Measurements from ENCODE around the gene BMPR2. TPM values are rescaled to one million over a fixed set of nuclear protein-coding genes. Genes with fewer than 3 reads are reported as not detected.
A peak's percentile ranks its signal among the peaks of the same experiment; 100 is the strongest.
"Not testable (repeated sequence)": the region's sequence is repeated elsewhere in the genome, so short reads cannot be mapped to it uniquely, and the experiment has no call there.

BMPR2 gene
- polyA plus RNA-seq, 1 donor: 25.4 TPM

DNA sequence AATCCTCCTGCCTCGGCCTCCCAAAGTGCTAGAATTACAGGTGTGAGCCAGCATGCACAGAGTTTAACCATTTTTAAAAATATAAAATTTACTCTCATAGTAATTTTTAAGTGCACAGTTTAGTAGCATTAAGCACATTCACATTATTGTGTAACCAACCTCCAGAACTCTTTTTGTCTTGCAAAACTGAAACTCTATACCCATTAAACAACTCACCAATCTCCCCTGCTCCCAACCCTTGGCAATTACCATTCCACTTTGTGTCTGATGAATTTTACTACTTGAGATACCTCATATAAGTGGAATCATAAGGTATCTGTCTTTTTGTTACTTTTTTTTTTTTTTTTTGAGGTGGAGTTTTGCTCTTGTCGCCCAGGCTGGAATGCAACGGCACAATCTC, 112.5 kb downstream of the BMPR2 start:
- Histone ChIP-seq H3K4me1 (ENCODE audit: control insufficient read depth, insufficient read depth, low read length) (no peaks in the 10 kb centered on the region), H3K27me3 (ENCODE audit: control insufficient read depth, insufficient read depth, low read length) (no peaks in the 10 kb centered on the region), H3K4me3 (ENCODE audit: low read length) (no peak overlapping the region), H3K27ac (ENCODE audit: low read length) (no peak overlapping the region), H3K36me3 (ENCODE audit: control insufficient read depth, insufficient read depth, low read length) (peaks cover 6% of the 10 kb centered on the region), H3K9me3 (ENCODE audit: control insufficient read depth, low read depth, low read length) (no peaks in the 10 kb centered on the region)
- WGBS (ENCODE audit: insufficient coverage, low lambda C conversion rate): no CpG with 5 or more reads among the region's 3 CpGs
- no peak for DNase-seq

DNA sequence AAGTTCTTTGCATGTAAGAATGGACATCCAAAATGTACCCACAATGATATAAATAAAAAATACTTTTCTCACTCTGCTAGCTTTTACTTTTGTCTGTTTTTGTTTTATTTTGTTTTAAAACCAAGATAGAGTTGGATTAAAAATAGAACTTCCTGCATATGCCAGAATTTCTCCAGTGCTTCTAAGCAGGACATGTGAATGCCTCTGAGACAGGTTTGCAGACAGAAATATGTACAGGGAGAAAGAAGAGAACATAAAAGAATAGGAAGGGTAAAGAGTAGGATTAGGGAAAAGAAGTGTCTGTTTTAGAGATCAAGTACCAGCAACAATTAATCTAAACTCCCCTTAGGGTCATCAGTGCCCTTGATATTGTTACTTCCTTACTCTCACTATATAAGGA, 114.4 kb downstream of the BMPR2 start:
- Histone ChIP-seq H3K36me3 (ENCODE audit: control insufficient read depth, insufficient read depth, low read length) (peaks cover 4% of the 10 kb centered on the region), H3K27me3 (ENCODE audit: control insufficient read depth, insufficient read depth, low read length) (no peaks in the 10 kb centered on the region), H3K4me3 (ENCODE audit: low read length) (no peak overlapping the region), H3K27ac (ENCODE audit: low read length) (no peak overlapping the region), H3K9me3 (ENCODE audit: control insufficient read depth, low read depth, low read length) (no peaks in the 10 kb centered on the region), H3K4me1 (ENCODE audit: control insufficient read depth, insufficient read depth, low read length) (no peaks in the 10 kb centered on the region)
- DNase-seq: no peak

DNA sequence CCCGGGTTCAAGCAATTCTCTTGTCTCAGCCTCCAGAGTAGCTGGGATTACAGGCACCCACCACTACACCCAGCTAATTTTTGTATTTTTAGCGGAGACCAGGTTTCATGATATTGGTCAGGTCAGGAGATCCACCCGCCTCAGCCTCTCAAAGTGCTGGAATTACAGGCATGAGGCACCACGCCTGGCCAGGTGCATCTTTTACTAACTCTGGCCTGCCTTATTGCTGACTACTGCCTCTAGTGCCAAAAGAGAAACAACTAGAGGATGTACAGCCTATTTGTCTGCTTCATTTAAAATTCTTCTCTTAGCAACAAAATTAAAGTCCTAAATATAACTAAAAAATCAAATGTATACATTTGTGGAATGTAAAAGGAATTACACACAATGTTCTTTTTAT, 115.4 kb downstream of the BMPR2 start:
- no peaks in the 10 kb centered on the region for H3K9me3 ChIP-seq (ENCODE audit: control insufficient read depth, low read depth, low read length)
- H3K27ac ChIP-seq (ENCODE audit: low read length): no peak overlapping the region
- no peaks in the 10 kb centered on the region for H3K27me3 ChIP-seq (ENCODE audit: control insufficient read depth, insufficient read depth, low read length)
- WGBS (ENCODE audit: insufficient coverage, low lambda C conversion rate): no CpG with 5 or more reads among the region's 4 CpGs
- H3K4me3 ChIP-seq (ENCODE audit: low read length): no peak overlapping the region
- DNase-seq: no peak
- H3K4me1 ChIP-seq (ENCODE audit: control insufficient read depth, insufficient read depth, low read length): no peaks in the 10 kb centered on the region
- peaks cover 4% of the 10 kb centered on the region for H3K36me3 ChIP-seq (ENCODE audit: control insufficient read depth, insufficient read depth, low read length)

DNA sequence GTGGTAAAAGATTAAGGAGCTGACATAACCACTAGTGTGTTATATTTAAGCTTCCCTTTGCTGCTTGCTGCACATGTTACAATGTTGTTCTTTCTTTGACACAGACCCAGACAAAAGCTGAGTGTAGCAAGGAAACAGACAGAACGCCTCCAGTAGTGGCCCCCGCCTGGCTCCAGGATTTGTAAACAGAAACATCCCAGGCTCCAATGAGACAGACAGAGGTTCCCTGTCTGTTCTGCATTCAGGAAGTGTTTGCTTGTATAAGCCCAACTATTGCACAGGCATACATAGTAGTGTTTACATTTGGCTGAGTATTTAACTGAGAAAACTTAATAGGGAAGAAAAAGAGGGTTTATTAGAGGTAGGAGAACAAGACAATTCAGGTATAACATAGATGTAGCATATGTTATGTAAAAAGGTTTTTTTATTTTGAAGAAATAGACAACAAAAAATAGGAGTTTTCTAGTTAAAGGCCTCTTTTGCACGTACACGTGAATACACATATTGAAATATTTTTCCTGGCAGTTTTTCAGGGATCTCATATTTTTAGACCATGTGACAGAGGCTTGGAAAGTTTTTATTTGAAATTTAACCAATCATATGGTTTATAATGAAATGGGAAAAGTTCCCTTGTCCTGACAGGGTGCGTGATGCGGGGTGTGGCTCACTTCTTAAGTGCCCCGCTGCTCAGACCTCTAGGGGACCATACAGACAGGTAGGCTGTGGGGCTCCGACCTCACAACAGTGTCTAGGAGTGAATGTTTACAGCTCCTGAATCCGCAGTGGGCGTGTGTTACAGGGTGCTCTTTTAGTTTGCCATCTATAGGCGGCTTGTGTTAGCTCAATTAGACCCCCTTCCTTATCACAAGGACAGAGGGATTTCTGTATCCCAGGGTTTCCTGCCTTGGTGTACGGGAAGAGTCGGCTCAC, 118.4 kb downstream of the BMPR2 start:
- H3K9me3 ChIP-seq (ENCODE audit: control insufficient read depth, low read depth, low read length): no peaks in the 10 kb centered on the region
- H3K4me1 ChIP-seq (ENCODE audit: control insufficient read depth, insufficient read depth, low read length): no peaks in the 10 kb centered on the region
- H3K36me3 ChIP-seq (ENCODE audit: control insufficient read depth, insufficient read depth, low read length): peaks cover 4% of the 10 kb centered on the region
- no peaks in the 10 kb centered on the region for H3K27me3 ChIP-seq (ENCODE audit: control insufficient read depth, insufficient read depth, low read length)
- DNase-seq: peak; percentile 45 to 61
- no peak overlapping the region for H3K27ac ChIP-seq (ENCODE audit: low read length)
- no CpG with 5 or more reads among the region's 13 CpGs for WGBS (ENCODE audit: insufficient coverage, low lambda C conversion rate)
- H3K4me3 ChIP-seq (ENCODE audit: low read length): no peak overlapping the region

DNA sequence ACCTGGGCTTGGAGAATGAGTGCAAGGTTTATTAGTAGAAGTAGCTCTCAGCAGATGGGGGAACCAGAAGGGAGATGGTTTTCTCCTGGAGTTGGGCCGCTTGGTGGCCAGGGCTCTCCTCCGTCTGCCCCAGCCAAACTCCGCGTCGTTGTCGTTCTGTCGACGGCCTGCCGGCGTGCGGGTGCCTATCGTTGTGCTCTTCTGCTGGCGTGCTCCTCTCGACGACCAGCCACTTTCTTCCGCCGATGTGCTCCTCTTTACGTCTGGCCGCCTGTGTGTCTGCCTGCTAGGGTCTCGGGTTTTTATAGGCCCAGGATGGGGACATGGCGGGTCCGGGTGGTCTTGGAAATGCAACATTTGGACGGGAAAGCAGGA, 119.1 kb downstream of the BMPR2 start:
- H3K4me3 ChIP-seq (ENCODE audit: low read length): no peak overlapping the region
- no CpG with 5 or more reads among the region's 23 CpGs for WGBS (ENCODE audit: insufficient coverage, low lambda C conversion rate)

DNA sequence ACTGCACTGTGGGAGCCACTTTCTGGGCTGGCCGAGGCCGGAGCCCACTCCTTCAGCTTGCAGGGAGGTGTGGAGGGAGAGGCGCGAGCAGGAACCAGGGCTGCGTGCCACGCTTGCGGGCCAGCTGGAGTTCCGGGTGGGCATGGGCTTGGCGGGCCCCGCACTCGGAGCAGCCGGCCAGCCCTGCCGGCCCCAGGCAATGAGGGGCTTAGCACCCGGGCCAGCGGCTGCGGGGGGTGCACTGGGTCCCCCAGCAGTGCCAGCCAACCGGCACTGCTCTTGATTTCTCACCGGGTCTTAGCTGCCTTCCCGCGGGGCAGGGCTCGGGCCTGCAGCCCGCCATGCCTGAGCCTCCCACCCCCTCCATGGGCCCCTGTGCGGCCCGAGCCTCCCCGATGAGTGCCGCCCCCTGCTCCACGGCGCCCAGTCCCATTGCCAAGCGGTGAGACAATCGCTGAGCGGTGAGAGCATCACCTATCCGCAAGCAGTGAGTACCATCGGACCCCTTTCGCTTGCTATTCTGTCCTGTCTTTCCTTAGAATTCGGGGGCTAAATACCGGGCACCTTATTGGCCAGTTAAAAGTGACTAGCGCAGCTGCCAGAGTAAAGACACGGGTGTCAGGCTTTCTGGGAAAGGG, 120.8 kb downstream of the BMPR2 start:
- not testable (repeated sequence) for H3K4me3 ChIP-seq (ENCODE audit: low read length); H3K9me3 ChIP-seq (ENCODE audit: control insufficient read depth, low read depth, low read length); H3K4me1 ChIP-seq (ENCODE audit: control insufficient read depth, insufficient read depth, low read length); DNase-seq; H3K27me3 ChIP-seq (ENCODE audit: control insufficient read depth, insufficient read depth, low read length); H3K27ac ChIP-seq (ENCODE audit: low read length); H3K36me3 ChIP-seq (ENCODE audit: control insufficient read depth, insufficient read depth, low read length)
- no CpG with 5 or more reads among the region's 38 CpGs for WGBS (ENCODE audit: insufficient coverage, low lambda C conversion rate)

More for the DNA sequence above, 119.1 kb downstream of the BMPR2 start:
- no peak overlapping the region for H3K27ac ChIP-seq (ENCODE audit: low read length)
- H3K9me3 ChIP-seq (ENCODE audit: control insufficient read depth, low read depth, low read length): no peaks in the 10 kb centered on the region
- no peaks in the 10 kb centered on the region for H3K36me3 ChIP-seq (ENCODE audit: control insufficient read depth, insufficient read depth, low read length)
- no peaks in the 10 kb centered on the region for H3K4me1 ChIP-seq (ENCODE audit: control insufficient read depth, insufficient read depth, low read length)
- H3K27me3 ChIP-seq (ENCODE audit: control insufficient read depth, insufficient read depth, low read length): no peaks in the 10 kb centered on the region
- DNase-seq: no peak

DNA sequence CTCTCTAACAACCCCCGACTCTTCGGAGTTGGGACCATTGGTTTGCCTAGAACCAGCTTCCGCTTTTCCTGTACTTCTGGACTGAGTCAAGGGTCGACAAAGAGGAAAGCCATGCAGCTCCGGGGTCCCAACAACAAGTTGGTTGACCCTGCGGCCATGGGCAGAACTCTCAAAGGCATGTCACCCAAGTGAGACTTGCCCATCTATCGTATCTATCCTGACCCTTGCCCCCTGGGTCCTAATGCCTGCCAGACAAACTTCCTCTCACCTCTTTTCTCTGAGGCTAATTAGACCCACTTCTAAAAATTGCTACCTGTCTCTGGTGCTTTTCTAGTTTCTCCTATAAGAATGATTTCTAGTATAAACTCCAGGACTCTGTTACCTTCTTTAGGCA, 121.3 kb downstream of the BMPR2 start:
- WGBS (ENCODE audit: insufficient coverage, low lambda C conversion rate): no CpG with 5 or more reads among the region's 7 CpGs
- not testable (repeated sequence) for H3K27ac ChIP-seq (ENCODE audit: low read length); H3K36me3 ChIP-seq (ENCODE audit: control insufficient read depth, insufficient read depth, low read length); H3K9me3 ChIP-seq (ENCODE audit: control insufficient read depth, low read depth, low read length); H3K27me3 ChIP-seq (ENCODE audit: control insufficient read depth, insufficient read depth, low read length); DNase-seq; H3K4me3 ChIP-seq (ENCODE audit: low read length); H3K4me1 ChIP-seq (ENCODE audit: control insufficient read depth, insufficient read depth, low read length)

DNA sequence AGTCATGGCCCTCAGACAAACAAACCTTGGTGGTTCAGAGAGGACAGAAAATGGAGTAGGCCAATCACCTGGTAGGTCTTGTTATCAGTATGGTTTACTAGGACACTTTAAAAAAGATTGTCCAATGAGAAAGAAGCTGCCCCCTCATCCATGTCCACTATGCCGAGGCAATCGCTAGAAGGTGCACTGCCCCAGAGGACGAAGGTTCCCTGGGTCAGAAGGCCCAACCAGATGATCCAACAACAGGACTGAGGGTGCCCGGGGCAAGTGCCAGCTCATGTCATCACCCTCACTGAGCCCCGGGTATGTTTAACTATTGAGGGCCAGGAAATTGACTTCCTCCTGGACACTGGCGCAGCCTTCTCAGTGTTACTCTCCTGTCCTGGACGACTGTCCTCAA, 123.7 kb downstream of the BMPR2 start:
- not testable (repeated sequence) for H3K27ac ChIP-seq (ENCODE audit: low read length); H3K4me1 ChIP-seq (ENCODE audit: control insufficient read depth, insufficient read depth, low read length); DNase-seq; H3K36me3 ChIP-seq (ENCODE audit: control insufficient read depth, insufficient read depth, low read length); H3K27me3 ChIP-seq (ENCODE audit: control insufficient read depth, insufficient read depth, low read length); H3K9me3 ChIP-seq (ENCODE audit: control insufficient read depth, low read depth, low read length); H3K4me3 ChIP-seq (ENCODE audit: low read length)
- no CpG with 5 or more reads among the region's 7 CpGs for WGBS (ENCODE audit: insufficient coverage, low lambda C conversion rate)

DNA sequence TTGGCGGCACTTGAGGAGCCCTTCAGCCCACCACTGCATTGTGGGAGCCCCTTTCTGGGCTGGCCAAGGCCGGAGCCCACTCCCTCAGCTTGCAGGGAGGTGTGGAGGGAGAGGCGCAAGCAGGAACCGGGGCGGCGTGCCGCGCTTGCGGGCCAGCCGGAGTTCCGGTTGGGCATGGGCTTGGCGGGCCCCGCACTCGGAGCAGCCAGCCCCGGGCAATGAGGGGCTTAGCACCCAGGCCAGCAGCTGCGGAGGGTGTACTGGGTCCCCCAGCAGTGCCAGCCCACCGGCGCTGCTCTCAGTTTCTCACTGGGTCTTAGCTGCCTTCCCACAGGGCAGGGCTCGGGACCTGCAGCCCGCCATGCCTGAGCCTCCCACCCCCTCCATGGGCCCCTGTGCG, 127.1 kb downstream of the BMPR2 start:
- H3K36me3 ChIP-seq (ENCODE audit: control insufficient read depth, insufficient read depth, low read length); H3K9me3 ChIP-seq (ENCODE audit: control insufficient read depth, low read depth, low read length); H3K4me1 ChIP-seq (ENCODE audit: control insufficient read depth, insufficient read depth, low read length); H3K27me3 ChIP-seq (ENCODE audit: control insufficient read depth, insufficient read depth, low read length); H3K27ac ChIP-seq (ENCODE audit: low read length); DNase-seq; H3K4me3 ChIP-seq (ENCODE audit: low read length): not testable (repeated sequence)
- no CpG with 5 or more reads among the region's 21 CpGs for WGBS (ENCODE audit: insufficient coverage, low lambda C conversion rate)

DNA sequence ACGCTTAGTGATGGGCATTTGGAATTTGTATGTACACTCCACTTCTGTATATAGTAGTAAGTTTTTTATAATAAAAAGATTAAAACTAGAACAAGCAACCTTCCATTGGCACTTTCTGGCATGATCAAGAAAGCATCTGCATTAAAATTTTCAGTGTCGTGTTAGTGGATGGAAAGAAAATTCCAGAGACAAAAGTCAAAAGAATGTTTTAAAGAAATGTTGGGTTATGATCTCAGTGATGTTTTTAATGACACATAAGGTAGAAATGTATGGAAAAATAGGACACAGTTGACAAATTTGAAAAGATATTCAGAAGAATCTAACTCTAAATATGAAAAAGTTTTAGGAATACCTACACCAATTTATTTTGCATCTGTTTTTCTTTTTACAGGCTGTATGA, 132.6 kb downstream of the BMPR2 start:
- Histone ChIP-seq H3K27ac (ENCODE audit: low read length) (no peak overlapping the region), H3K4me1 (ENCODE audit: control insufficient read depth, insufficient read depth, low read length) (no peaks in the 10 kb centered on the region)
- WGBS (ENCODE audit: insufficient coverage, low lambda C conversion rate): 88% methylated on average over 1 of the region's 2 CpGs

DNA sequence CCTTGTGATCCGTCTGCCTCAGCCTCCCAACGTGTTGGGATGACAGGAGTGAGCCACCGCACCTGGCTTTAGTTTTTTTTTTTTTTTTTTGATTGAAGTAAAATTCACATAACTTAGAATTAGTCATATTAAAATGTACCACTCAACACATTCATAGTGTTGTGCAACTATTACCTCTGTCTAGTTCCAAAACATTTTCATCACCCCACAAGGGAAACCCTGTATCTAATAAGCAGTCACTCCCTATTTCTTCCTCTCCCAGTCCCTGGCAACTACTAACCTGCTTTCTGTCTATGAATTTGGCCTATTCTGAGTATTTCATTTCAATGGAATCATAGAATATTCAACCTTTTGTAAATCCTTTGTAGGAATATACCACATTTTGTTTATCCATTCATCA, 134.8 kb downstream of the BMPR2 start:
- Histone ChIP-seq H3K27me3 (ENCODE audit: control insufficient read depth, insufficient read depth, low read length) (no peaks in the 10 kb centered on the region), H3K4me1 (ENCODE audit: control insufficient read depth, insufficient read depth, low read length) (no peaks in the 10 kb centered on the region), H3K27ac (ENCODE audit: low read length) (no peak overlapping the region), H3K4me3 (ENCODE audit: low read length) (no peak overlapping the region), H3K9me3 (ENCODE audit: control insufficient read depth, low read depth, low read length) (no peaks in the 10 kb centered on the region), H3K36me3 (ENCODE audit: control insufficient read depth, insufficient read depth, low read length) (peaks cover 2% of the 10 kb centered on the region)
- DNase-seq: no peak
- 60% methylated on average over 2 of the region's 3 CpGs for WGBS (ENCODE audit: insufficient coverage, low lambda C conversion rate)

More for the DNA sequence above, 132.6 kb downstream of the BMPR2 start:
- Histone ChIP-seq H3K4me3 (ENCODE audit: low read length) (no peak overlapping the region), H3K27me3 (ENCODE audit: control insufficient read depth, insufficient read depth, low read length) (no peaks in the 10 kb centered on the region), H3K9me3 (ENCODE audit: control insufficient read depth, low read depth, low read length) (no peaks in the 10 kb centered on the region), H3K36me3 (ENCODE audit: control insufficient read depth, insufficient read depth, low read length) (no peaks in the 10 kb centered on the region)
- no peak for DNase-seq

All from large intestine (tissue), 3 donors.